ENCODE data around the gene RERE. TPM values are rescaled to one million over a fixed set of nuclear protein-coding genes. Genes with fewer than 3 reads are reported as not detected.

RERE gene
- polyA plus RNA-seq, 4 donors: 112 to 163 (median 156) TPM

GRCh38 chr1:8349473-8349865 is 468.0 kb downstream of the RERE start:
- no peak for DNase-seq (ENCODE audit: low read depth in 4 of 4, low spot score in 3 of 4)

DNA sequence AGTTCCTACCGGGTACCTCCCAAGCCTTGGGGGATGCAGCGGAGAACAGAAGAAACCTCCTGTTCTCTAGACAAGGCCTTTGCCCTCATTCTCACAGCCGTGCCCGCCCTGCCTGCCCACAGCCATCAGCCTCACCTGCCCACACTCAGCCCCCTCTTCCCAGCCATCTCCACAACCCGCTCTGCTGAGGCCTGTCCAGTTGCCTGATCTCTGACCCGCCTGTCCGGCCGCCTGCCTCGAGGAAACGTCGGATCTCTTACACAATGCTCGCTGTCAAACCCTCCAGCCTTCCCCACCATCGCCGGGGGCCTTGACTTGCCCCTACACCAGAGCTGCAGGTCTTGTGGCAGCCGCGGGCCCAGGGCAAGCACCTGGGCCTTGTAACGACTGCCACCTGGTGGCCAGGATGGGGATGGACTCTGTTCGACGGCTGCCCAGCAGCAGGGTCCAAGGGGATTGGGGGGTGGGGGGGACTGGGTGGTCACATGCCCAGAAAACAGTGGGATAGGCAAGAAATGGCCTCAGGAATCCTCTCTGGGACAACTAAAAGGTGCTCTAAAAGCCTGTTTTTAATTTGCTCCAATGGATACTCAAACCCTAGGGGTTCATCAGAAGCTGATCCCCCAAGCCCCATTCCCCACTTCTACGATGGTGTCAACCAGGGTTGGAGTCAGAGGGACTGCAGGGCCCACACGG is 468.5 kb downstream of the RERE start:
- DNase-seq (ENCODE audit: low read depth in 4 of 4, low spot score in 3 of 4): no peak

GRCh38 chr1:8348047-8348776 is 469.2 kb downstream of the RERE start:
- no peak for DNase-seq (ENCODE audit: low read depth in 4 of 4, low spot score in 3 of 4)

DNA sequence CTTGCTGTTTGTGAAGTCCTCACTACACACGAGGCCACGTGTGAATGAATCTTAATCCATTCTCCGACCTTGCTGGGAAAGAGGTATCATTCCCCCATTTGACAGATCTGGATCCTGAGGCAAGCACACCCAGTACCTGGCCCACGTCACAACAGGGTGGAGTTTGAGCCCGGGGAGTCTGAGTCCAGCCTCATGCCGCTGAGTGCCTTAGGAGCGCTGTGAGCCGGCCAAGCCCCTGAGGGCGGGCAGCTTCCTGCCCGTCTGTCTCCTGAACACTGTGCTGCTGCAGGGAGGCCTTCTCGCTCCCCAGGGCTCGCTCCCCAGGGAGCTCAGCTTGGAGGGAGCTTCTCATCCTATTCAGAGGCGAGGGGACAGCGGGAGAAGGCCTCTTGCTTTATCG is 469.8 kb downstream of the RERE start:
- DNase-seq (ENCODE audit: low read depth in 4 of 4, low spot score in 3 of 4): no peak

GRCh38 chr1:8345621-8346415 is 471.6 kb downstream of the RERE start:
- no peak for DNase-seq (ENCODE audit: low read depth in 4 of 4, low spot score in 3 of 4)

GRCh38 chr1:8344893-8345507 is 472.4 kb downstream of the RERE start:
- no peak for DNase-seq (ENCODE audit: low read depth in 4 of 4, low spot score in 3 of 4)

GRCh38 chr1:8343464-8344001 is 473.9 kb downstream of the RERE start:
- peak in 3 of 4 donors; percentile 42 to 65 (median 64) for DNase-seq (ENCODE audit: low read depth in 4 of 4, low spot score in 3 of 4)

DNA sequence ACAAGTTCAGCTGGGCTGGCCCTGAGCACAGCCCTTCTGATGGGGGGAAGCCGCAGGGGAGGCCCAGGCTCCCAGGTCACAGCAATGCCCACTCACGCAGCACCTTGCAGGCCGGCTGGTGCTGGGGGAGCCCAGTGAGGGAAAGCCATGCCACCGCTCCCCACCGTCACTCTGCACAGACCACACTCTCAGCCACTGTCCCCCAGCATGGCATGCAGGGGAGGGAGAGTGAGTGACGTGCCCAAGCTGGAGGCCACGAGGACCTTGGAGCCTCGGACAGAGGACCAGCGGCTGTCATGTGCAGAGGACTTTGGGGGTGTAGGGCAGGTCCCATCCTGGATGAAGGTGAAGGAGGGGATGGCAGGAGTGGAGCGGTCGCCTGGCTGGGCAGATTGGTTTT is 474.4 kb downstream of the RERE start:
- DNase-seq (ENCODE audit: low read depth in 4 of 4, low spot score in 3 of 4): no peak

- no peak for DNase-seq (ENCODE audit: low read depth in 4 of 4, low spot score in 3 of 4)
These were observed 475.1 kb downstream of the RERE start for GRCh38 chr1:8342325-8342724.

- no peak for DNase-seq (ENCODE audit: low read depth in 4 of 4, low spot score in 3 of 4)
These were observed 477.0 kb downstream of the RERE start for GRCh38 chr1:8340448-8340847.

DNA sequence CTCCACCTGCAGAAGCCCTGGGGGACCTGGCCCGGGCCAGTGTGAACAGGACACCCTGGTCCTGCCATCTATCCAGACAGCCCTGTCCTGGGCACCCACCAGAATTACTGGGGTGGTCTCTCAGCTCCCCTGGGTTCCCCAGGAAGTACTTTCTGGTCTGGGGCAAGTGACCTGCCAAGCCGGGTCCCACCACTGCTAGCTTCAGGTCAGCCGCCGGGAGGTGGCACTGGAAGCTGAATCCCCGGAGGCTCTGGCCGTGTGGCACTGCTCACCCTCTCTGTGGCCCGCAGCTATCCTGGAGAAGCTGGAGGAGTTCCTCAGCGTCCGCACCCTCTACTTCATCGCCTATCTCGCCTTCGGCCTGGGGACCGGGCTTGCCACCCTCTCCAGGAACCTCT is 478.2 kb downstream of the RERE start:
- DNase-seq (ENCODE audit: low read depth in 4 of 4, low spot score in 3 of 4): no peak

- no peak for DNase-seq (ENCODE audit: low read depth in 4 of 4, low spot score in 3 of 4)
These were observed 478.8 kb downstream of the RERE start for GRCh38 chr1:8338526-8339202.

- no peak for DNase-seq (ENCODE audit: low read depth in 4 of 4, low spot score in 3 of 4)
These were observed 479.5 kb downstream of the RERE start for GRCh38 chr1:8337776-8338525.

DNA sequence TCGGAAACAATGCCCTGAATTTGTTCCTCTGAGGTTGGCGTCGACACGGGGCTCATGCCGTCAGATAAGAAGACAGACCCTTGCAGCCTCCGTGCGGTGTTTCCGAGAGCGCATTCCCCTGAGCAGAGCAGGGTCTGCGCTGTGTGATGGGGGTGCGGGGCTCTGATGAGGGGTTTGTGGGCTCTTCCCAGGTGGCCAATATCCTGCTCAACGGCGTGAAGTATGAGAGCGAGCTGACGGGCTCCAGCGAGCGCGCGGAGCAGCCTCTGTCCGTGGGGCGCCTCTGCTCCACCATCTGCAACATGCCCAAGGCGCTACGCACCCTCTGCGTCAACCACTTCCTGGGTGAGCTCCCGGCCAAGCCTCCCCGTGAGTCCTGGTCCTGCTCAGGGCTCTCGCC is 482.2 kb downstream of the RERE start:
- DNase-seq (ENCODE audit: low read depth in 4 of 4, low spot score in 3 of 4): no peak

DNA sequence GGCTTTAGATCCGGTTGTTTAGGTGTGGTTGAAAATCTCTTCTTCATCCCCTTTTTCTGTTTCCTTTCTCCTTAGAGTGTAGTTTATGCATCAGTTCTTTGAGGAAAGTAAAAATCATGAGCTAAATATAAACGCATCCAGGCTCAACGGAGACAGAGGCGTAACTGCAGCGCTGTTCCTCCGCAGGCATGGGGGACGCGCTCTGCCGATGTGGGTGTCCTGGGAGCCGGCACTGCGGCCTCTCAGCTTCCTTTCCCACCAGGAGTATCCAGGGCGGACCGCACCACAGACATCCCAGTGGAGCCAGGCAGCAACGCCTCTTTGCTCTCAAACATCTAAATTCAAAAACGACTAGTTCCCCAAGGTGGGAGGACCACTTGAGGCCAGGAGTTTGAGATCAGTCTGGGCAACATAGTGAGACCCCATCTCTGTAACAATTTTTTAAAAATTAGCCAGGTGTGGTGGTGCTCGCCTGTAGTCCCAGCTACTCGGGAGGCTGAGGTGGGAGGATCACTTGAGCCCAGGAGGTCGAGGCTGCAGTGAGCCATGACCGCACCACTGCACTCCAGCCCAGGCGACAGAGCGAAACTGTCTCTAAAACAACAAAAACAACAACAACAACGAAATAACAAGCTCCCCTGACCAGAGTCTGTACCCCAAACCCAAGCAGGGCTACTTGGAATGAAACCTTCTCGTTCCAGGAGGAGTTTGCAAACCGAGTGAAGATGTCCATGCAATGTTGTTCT is 483.2 kb downstream of the RERE start:
- no peak for DNase-seq (ENCODE audit: low read depth in 4 of 4, low spot score in 3 of 4)

DNA sequence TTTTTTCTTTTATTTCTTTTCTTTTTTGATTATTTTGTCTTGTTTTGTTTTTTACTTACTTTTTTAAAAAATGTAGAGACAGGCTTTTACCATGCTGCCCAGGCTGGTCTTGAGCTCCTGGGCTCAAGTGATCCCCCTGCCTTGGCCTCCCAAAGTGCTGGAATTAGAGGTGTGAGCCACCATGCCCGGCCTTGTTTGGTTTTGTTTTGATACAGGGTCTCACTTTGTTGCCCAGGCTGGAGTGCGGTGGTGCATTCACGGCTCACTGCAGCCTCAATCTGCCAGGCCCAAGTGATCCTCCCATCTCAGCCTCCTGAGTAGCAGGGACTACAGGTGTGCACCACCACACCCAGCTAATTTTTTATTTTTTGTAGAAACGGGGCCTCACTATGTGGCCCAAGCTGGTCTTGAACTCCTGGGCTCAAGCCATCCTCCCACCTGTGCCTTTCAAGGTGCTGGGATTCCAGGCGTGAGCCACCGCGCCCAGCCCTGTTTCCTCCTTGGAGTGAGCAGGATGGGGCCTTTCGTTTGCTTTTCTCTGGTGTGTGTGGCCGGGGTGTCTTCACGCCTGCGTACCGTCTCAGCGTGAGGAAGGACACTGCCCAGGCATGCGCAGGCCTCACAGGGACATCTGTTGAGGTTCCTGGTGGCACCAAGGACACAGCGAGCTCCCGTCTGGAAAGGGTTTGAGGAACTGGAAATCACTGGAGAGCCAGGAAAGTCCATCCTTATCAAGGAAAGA is 484.0 kb downstream of the RERE start:
- DNase-seq (ENCODE audit: low read depth in 4 of 4, low spot score in 3 of 4): no peak

GRCh38 chr1:8332806-8333205 is 484.6 kb downstream of the RERE start:
- no peak for DNase-seq (ENCODE audit: low read depth in 4 of 4, low spot score in 3 of 4)

All from left renal pelvis (tissue), 4 donors.